Stimulated activated CD4-positive, alpha-beta T cell treated with anti-CD3 and anti-CD28 coated beads, Interleukin-15, amount 100 ng/mL, for 48 hours (primary cell): ENCODE measurements around the gene PSMG4.

Experiments used
- DNase-seq, 2 donors: peaks; one replicate each; pipeline ENCODE4 v3.0.0-alpha.2; 2020; ENCODE audit warnings: low read depth in 2 of 2

Gene PSMG4

GRCh38 chr6:3258720-3259490, at the start of gene PSMG4:
TSS of gene PSMG4 (plus strand) at chr6:3258947. CDS start at chr6:3259023, 76 bp downstream.
- peak; percentile 84 to 94 for DNase-seq

- peak; percentile 37 to 57 for DNase-seq
These were observed 49.4 kb upstream of the PSMG4 start for GRCh38 chr6:3209114-3210023.

- DNase-seq, result no peak
These were observed 48.6 kb upstream of the PSMG4 start for GRCh38 chr6:3210024-3210610.

GRCh38 chr6:3211681-3212080, 47.1 kb upstream of the PSMG4 start:
- DNase-seq, result no peak

GRCh38 chr6:3212261-3212660, 46.5 kb upstream of the PSMG4 start:
- no peak for DNase-seq

GRCh38 chr6:3213334-3213695, 45.4 kb upstream of the PSMG4 start:
- no peak for DNase-seq

GRCh38 chr6:3214898-3215297, 43.8 kb upstream of the PSMG4 start:
- no peak for DNase-seq

GRCh38 chr6:3217286-3217685, 41.5 kb upstream of the PSMG4 start:
- DNase-seq, result no peak

- no peak for DNase-seq
These were observed 40.5 kb upstream of the PSMG4 start for GRCh38 chr6:3218266-3218665.

GRCh38 chr6:3220366-3220765, 38.4 kb upstream of the PSMG4 start:
- no peak for DNase-seq

GRCh38 chr6:3221578-3221977, 37.2 kb upstream of the PSMG4 start:
- no peak for DNase-seq

GRCh38 chr6:3222506-3223038, 36.2 kb upstream of the PSMG4 start:
- DNase-seq, result no peak

GRCh38 chr6:3226042-3226441, 32.7 kb upstream of the PSMG4 start:
- DNase-seq, result no peak

GRCh38 chr6:3226481-3227362, 32.0 kb upstream of the PSMG4 start:
- no peak for DNase-seq

- DNase-seq, result no peak
These were observed 31.2 kb upstream of the PSMG4 start, which contains the start of gene TUBB2B for GRCh38 chr6:3227363-3228045. TSS of gene TUBB2B (minus strand) at chr6:3227653. CDS start at chr6:3227543, 110 bp downstream.

- no peak for DNase-seq
These were observed 30.6 kb upstream of the PSMG4 start for GRCh38 chr6:3228046-3228671.

- DNase-seq, result no peak
These were observed 29.8 kb upstream of the PSMG4 start for GRCh38 chr6:3228771-3229565.

- no peak for DNase-seq
These were observed 29.1 kb upstream of the PSMG4 start for GRCh38 chr6:3229566-3230178.
